NCI-H2081 (cell line): ENCODE measurements around the gene TMEM25.
"Not testable (repeated sequence)": the region's sequence is repeated elsewhere in the genome, so short reads cannot be mapped to it uniquely, and the experiment has no call there.

ENCODE experiments used
- DNase-seq, 2 experiments: peaks; one replicate each; lab custom pipeline; 2025; lab: John Stamatoyannopoulos, UW

Gene TMEM25

GRCh38 chr11:118530683-118531596 lies at the start of gene TMEM25:
TMEM25 (plus strand) TSS chr11:118531192; CDS start chr11:118531802, 610 bp downstream.
- DNase-seq: peak; percentile 55 to 83

- not testable (repeated sequence) for DNase-seq
These were observed 49.8 kb upstream of the TMEM25 start for GRCh38 chr11:118481238-118481637.

- no peak for DNase-seq
These were observed 46.6 kb upstream of the TMEM25 start for GRCh38 chr11:118484405-118484804.

GRCh38 chr11:118485273-118485672 lies 45.7 kb upstream of the TMEM25 start:
- DNase-seq: no peak

GRCh38 chr11:118488480-118489109 lies 42.4 kb upstream of the TMEM25 start:
- peak; percentile 70 to 74 for DNase-seq

GRCh38 chr11:118491041-118491440 lies 40.0 kb upstream of the TMEM25 start:
- no peak for DNase-seq

GRCh38 chr11:118497831-118498230 lies 33.2 kb upstream of the TMEM25 start:
- no peak for DNase-seq

GRCh38 chr11:118503216-118503615 lies 27.8 kb upstream of the TMEM25 start:
- no peak for DNase-seq

GRCh38 chr11:118511601-118512000 lies 19.4 kb upstream of the TMEM25 start:
- no peak for DNase-seq

GRCh38 chr11:118514103-118514502 lies 16.9 kb upstream of the TMEM25 start:
- no peak for DNase-seq

GRCh38 chr11:118519549-118519948 lies 11.4 kb upstream of the TMEM25 start:
- DNase-seq: no peak

- DNase-seq: no peak
These were observed 9.1 kb upstream of the TMEM25 start for GRCh38 chr11:118521892-118522311.

- DNase-seq: peak in 1 of 2 experiments; percentile 4
These were observed 8.4 kb upstream of the TMEM25 start for GRCh38 chr11:118522571-118523072.

GRCh38 chr11:118524356-118524755 lies 6.6 kb upstream of the TMEM25 start:
- DNase-seq: no peak

- no peak for DNase-seq
These were observed 6.1 kb upstream of the TMEM25 start for GRCh38 chr11:118524757-118525470.

- DNase-seq: no peak
These were observed 4.3 kb upstream of the TMEM25 start for GRCh38 chr11:118526688-118527087.

GRCh38 chr11:118527109-118527508 lies 3.9 kb upstream of the TMEM25 start, which contains the start of gene TTC36:
TTC36 (plus strand) TSS chr11:118527474; CDS start chr11:118527495, 21 bp downstream.
- no peak for DNase-seq

GRCh38 chr11:118528511-118528910 lies 2.5 kb upstream of the TMEM25 start:
- no peak for DNase-seq

GRCh38 chr11:118529584-118530175 lies 1.3 kb upstream of the TMEM25 start:
- DNase-seq: no peak

GRCh38 chr11:118530180-118530682 lies 761 bp upstream of the TMEM25 start:
- DNase-seq: peak; percentile 70 to 92

GRCh38 chr11:118531597-118532084 lies 649 bp downstream of the TMEM25 start:
- DNase-seq: no peak
